Transverse colon (tissue), 3 donors: ENCODE measurements around the gene BOC.

Experiments
- CTCF ChIP-seq, 5 experiments: fragments of 200-600 bp in 3 of 5; fragments of 450-650 bp in 2 of 5; sonication (generic) in 3 of 5; IDR thresholded peaks; 1 replicate in 2 of 5; 2 replicates in 3 of 5; pipeline ENCODE4 v1.5.1; 2016 to 2017; ENCODE audit warnings: antibody characterized with exemption in 5 of 5, inconsistent platforms in 3 of 5, mild to moderate bottlenecking in 2 of 5, moderate library complexity in 1 of 5
- EP300 ChIP-seq: sonication (generic); formaldehyde crosslinking; IDR thresholded peaks from one replicate; pipeline ENCODE4 v1.6.1; 2017; ENCODE audit warnings: antibody characterized with exemption, low read depth
- POLR2A ChIP-seq: fragments of 450-650 bp; IDR thresholded peaks from one replicate; pipeline ENCODE4 v1.6.1; 2016; ENCODE audit warnings: antibody characterized with exemption, mild to moderate bottlenecking, moderate library complexity

- TF ChIP-seq CTCF (IDR thresholded peaks at IDR 0.05) (no peak), EP300 (no peak), POLR2A (no peak)
Observed at GRCh38 chr3:113218681-113219045, 7.3 kb downstream of the BOC start.
